Measurements from ENCODE around the gene TOMM40.

- TF ChIP-seq CTCF (IDR thresholded peaks at IDR 0.05; ENCODE audit: poor library complexity) = no peak
- TF ChIP-seq EZH2 (IDR thresholded peaks at IDR 0.05; ENCODE audit: borderline replicate concordance) = no peak
Observed at GRCh38 chr19:44948763-44949374, 57.8 kb downstream of the TOMM40 start.

Data from hepatocyte (in vitro differentiated cells).